Pancreas (tissue), 10 donors: ENCODE measurements around the gene CLTB. TPM values are rescaled to one million over a fixed set of nuclear protein-coding genes. Genes with fewer than 3 reads are reported as not detected.

Source experiments
- ATAC-seq, 4 donors: fragments of 200-7000 bp; cut with Tn5 transposase; one replicate each; pipeline versions ENCODE4 v1.8.0 to v1.9.1; 2020; ENCODE audit warnings: mild to moderate bottlenecking in 4 of 4, moderate library complexity in 4 of 4
- DNase-seq, 6 donors: peaks; one replicate each; pipeline ENCODE4 v3.0.0-alpha.2; 2020
- FAIRE-seq: peaks from 2 replicates; lab custom pipeline; 2012; peaks lifted over from hg19 to GRCh38; lab: Jason Lieb, UNC
- H3K27ac ChIP-seq, 4 donors: fragments of 200-600 bp; sonication (generic); 1 replicate in 3 of 4; 2 replicates in 1 of 4; pipeline versions ENCODE4 v1.5.0 to v1.8.0; 2020
- H3K27me3 ChIP-seq, 4 donors: fragments of 200-600 bp; one replicate each; pipeline ENCODE4 v1.8.0; 2021
- H3K36me3 ChIP-seq, 3 donors: fragments of 200-600 bp; sonication (generic) in 1 of 3; one replicate each; pipeline versions ENCODE4 v1.5.0 to v1.8.0; 2020 to 2021
- H3K4me1 ChIP-seq, 3 donors: fragments of 200-600 bp; one replicate each; pipeline ENCODE4 v1.8.0; 2021
- H3K4me3 ChIP-seq, 4 donors: fragments of 200-600 bp; sonication (generic) in 2 of 4; one replicate each; pipeline versions ENCODE4 v1.5.0 to v1.8.0; 2020 to 2021
- H3K9me3 ChIP-seq, 4 donors: fragments of 200-600 bp; one replicate each; pipeline ENCODE4 v1.8.0; 2021
- WGBS, 2 donors: extraction: QIAGEN DNeasy Blood & Tissue Kit; methylation state at CpG; one replicate each; pipeline ENCODE4 v1.1.7; 2013; 5-methylcytosine and 5-hydroxymethylcytosine counted together
- intact Hi-C, 3 donors: fragments of 100-400 bp; cut with DNase I; formaldehyde crosslinking; loops; one replicate each; pipeline versions ENCODE4 v1.11.1 to v1.14.2; 2022
- polyA plus RNA-seq, 2 donors: library from polyadenylated mRNA; stranded (reverse); fragments of 200-250 nt; gene quantifications; one replicate each; pipeline ENCODE4 v1.2.3, GENCODE V29; 2013
- total RNA-seq, 6 donors: library from RNA; stranded (reverse); fragmentation: NEBNext Ultra II Directional in 4 of 6; extraction: Animal tissue kit (Norgen Biotek cat#: 25700) in 4 of 6; gene quantifications; one replicate each; pipeline versions ENCODE4 v1.2.1 to v1.2.4, GENCODE V29; 2021 to 2023
- TF ChIP-seq, protein P1 (sequence below), 4 donors: fragments of 200-600 bp; sonication (generic) in 3 of 4; IDR thresholded peaks; one replicate each; pipeline versions ENCODE4 v1.5.0 to v1.8.0; 2021; ENCODE audit warnings: antibody characterized with exemption in 4 of 4
- donor health status: healthy with polysubstance abuse.
- donor health status: DM: no; HTN: no; CAD: no; lungs with moderate emphysema.
- donor health status: DM: no; HTN: no; CAD: no.
- donor health status: control.
- donor health status: control.
- donor health status: Bipolar disorder and iron deficiency.
- donor health status: DM: yes; HTN: yes; CAD: no.
- donor health status: DM: no; HTN: no; CAD: no.
- donor health status: DM: no; HTN: no; CAD: no.
- donor health status: DM: yes; HTN: yes; CAD: no.

The CLTB gene
- total and polyA plus RNA-seq, 8 donors = 28.6 to 92.0 (median 35.5) TPM

DNA sequence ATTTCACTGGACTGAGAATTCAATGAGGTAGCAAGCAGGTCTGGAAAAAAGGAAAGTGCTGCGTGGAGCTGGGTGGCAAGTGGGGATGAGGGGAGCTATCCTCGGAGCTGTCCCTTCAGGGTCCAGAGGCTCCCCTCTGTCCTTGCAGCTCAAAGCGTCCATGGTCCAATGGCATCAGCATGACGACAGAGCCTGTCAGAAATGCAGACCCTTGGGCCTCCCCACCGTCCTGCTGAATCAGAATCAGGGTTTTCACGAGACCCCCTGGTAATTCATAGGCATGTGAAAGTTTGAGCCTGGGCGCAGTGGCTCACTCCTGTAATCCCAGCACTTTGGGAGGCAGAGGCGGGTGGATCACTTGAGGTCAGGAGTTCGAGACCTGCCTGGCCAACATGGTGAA is 22.2 kb downstream of the CLTB start:
- intact Hi-C loops = no loop called here
- ATAC-seq = no peak
- WGBS, 2 donors = 93 to 96% methylated on average over 9 of the region's 9 CpGs
- peak in 1 of 6 donors; percentile 38 for DNase-seq
- no peak for FAIRE-seq
- Histone ChIP-seq H3K27ac (no peak overlapping the region), H3K36me3 (peaks cover 0 to 5% (median 0%) of the 10 kb centered on the region in 3 donors), H3K27me3 (no peaks in the 10 kb centered on the region), H3K4me1 (peaks cover 0 to 8% (median 0%) of the 10 kb centered on the region in 3 donors), H3K4me3 (no peak overlapping the region), H3K9me3 (no peaks in the 10 kb centered on the region)
- TF ChIP-seq, protein P1, sequence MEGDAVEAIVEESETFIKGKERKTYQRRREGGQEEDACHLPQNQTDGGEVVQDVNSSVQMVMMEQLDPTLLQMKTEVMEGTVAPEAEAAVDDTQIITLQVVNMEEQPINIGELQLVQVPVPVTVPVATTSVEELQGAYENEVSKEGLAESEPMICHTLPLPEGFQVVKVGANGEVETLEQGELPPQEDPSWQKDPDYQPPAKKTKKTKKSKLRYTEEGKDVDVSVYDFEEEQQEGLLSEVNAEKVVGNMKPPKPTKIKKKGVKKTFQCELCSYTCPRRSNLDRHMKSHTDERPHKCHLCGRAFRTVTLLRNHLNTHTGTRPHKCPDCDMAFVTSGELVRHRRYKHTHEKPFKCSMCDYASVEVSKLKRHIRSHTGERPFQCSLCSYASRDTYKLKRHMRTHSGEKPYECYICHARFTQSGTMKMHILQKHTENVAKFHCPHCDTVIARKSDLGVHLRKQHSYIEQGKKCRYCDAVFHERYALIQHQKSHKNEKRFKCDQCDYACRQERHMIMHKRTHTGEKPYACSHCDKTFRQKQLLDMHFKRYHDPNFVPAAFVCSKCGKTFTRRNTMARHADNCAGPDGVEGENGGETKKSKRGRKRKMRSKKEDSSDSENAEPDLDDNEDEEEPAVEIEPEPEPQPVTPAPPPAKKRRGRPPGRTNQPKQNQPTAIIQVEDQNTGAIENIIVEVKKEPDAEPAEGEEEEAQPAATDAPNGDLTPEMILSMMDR (IDR thresholded peaks at IDR 0.05) = no peak

DNA sequence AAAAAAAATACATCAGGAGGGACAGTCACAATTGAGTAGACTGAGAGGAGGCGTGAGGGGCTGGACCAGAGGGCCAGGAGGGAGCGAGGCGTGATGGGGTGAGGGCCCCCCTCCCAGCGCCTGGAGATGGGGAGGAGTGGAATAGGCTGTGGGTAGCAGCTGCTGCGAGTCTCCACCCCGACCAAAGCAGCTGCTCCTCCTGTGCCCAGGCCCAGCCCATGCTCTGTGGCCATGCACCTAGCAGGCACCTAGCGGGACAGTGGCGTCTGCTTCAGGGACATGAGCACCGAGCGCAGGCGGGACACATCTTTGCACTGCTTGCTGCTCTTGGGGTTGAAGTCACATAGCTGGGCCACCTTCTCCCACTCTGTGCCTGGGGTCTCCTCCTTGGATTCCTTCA is 23.8 kb downstream of the CLTB start:
- no peak overlapping the region for H3K4me3 ChIP-seq
- peaks cover 0 to 12% (median 0%) of the 10 kb centered on the region in 3 donors for H3K4me1 ChIP-seq
- intact Hi-C loops = no loop called here
- FAIRE-seq (no peak), DNase-seq (peak in 1 of 6 donors; percentile 56), ATAC-seq (no peak)
- no peaks in the 10 kb centered on the region for H3K27me3 ChIP-seq
- 89 to 90% methylated on average over 11 of the region's 11 CpGs for WGBS, 2 donors
- TF ChIP-seq, protein P1 (IDR thresholded peaks at IDR 0.05) = no peak
- H3K27ac ChIP-seq = no peak overlapping the region
- H3K9me3 ChIP-seq = no peaks in the 10 kb centered on the region
- peaks cover 0 to 5% (median 0%) of the 10 kb centered on the region in 3 donors for H3K36me3 ChIP-seq

DNA sequence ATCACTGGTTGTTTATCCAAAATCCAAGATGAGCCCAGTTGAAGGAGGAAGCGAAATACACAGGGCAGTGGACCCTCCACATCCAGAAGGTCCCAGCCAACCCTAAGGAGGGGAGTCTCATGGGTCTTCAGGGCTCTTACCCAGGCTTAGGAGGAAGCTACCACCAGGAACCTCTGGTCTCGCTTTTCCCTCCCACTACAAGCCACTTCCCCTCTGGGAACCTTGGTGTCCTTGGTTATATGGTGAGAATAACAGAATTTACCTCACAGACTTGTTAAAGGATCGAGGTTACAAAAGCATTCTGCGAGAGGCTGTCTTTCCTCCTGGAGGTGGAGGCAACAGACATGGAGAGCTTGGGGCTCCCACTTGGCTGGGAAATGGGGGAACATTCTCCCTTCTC is 24.3 kb downstream of the CLTB start:
- 90 to 91% methylated on average over 4 of the region's 4 CpGs for WGBS, 2 donors

DNA sequence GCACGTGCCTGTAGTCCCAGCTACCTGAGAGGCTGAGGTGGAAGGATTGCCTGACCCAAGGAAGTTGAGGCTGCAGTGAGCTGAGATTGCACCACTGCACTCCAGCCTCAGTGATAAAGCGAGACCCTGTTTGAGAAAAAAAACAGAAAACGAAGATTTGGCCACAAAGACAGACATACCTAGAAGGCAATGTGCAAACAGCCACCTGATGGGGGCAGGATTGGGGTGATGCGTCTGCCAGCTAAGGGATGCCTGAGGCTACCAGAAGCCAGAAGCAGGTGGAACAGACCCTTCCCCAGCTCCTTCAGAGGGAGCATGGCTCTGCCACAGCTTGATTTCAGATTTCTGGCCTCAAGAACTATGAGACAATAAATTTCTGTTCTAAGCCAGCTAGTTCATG is 24.9 kb downstream of the CLTB start:
- FAIRE-seq (no peak), DNase-seq (no peak), ATAC-seq (no peak)
- TF ChIP-seq, protein P1 (IDR thresholded peaks at IDR 0.05) = no peak
- intact Hi-C loops = no loop called here
- H3K27me3 ChIP-seq = no peaks in the 10 kb centered on the region
- H3K4me1 ChIP-seq = peaks cover 0 to 23% (median 0%) of the 10 kb centered on the region in 3 donors
- H3K9me3 ChIP-seq = no peaks in the 10 kb centered on the region
- 89 to 92% methylated on average over 4 of the region's 4 CpGs for WGBS, 2 donors
- no peak overlapping the region for H3K27ac ChIP-seq
- H3K4me3 ChIP-seq = no peak overlapping the region
- peaks cover 0 to 5% (median 0%) of the 10 kb centered on the region in 3 donors for H3K36me3 ChIP-seq

More for the DNA sequence above, 24.3 kb downstream of the CLTB start:
- intact Hi-C loops = no loop called here
- peaks cover 0 to 18% (median 0%) of the 10 kb centered on the region in 3 donors for H3K4me1 ChIP-seq
- DNase-seq (no peak), ATAC-seq (no peak), FAIRE-seq (no peak)
- H3K9me3 ChIP-seq = no peaks in the 10 kb centered on the region
- H3K4me3 ChIP-seq = no peak overlapping the region
- no peak overlapping the region for H3K27ac ChIP-seq
- no peaks in the 10 kb centered on the region for H3K27me3 ChIP-seq
- H3K36me3 ChIP-seq = peaks cover 0 to 5% (median 0%) of the 10 kb centered on the region in 3 donors
- TF ChIP-seq, protein P1 (IDR thresholded peaks at IDR 0.05) = no peak
